MM.1S (cell line): ENCODE results near the gene INCA1.

Experiments used
- DNase-seq: peaks from one replicate; pipeline ENCODE4 v3.0.0-alpha.2; 2015
- H2AFZ ChIP-seq: fragments of 300-600 bp; sonication (generic); 2 replicates; pipeline ENCODE4 v1.6.0; 2016; ENCODE audit warnings: antibody characterized with exemption, low read length
- H3F3A ChIP-seq: fragments of 300-600 bp; sonication (generic); 2 replicates; pipeline ENCODE4 v1.6.1; 2016; ENCODE audit warnings: mild to moderate bottlenecking, antibody characterized with exemption, low read length, moderate library complexity, mixed read lengths; ENCODE audit not compliant: insufficient read depth
- H3K27ac ChIP-seq: fragments of 300-600 bp; sonication (generic); 2 replicates; pipeline ENCODE4 v1.5.1; 2016; ENCODE audit warnings: mild to moderate bottlenecking, low read length
- H3K27me3 ChIP-seq: fragments of 300-600 bp; sonication (generic); replicated peaks from 2 replicates; pipeline ENCODE4 v1.6.0; 2016; ENCODE audit warnings: low read length; ENCODE audit not compliant: insufficient read depth
- H3K36me3 ChIP-seq: fragments of 300-600 bp; sonication (generic); replicated peaks from 2 replicates; pipeline ENCODE4 v1.6.1; 2016; ENCODE audit warnings: mild to moderate bottlenecking, low read length, mixed read lengths; ENCODE audit not compliant: insufficient read depth
- H3K4me1 ChIP-seq: fragments of 300-600 bp; sonication (generic); 2 replicates; pipeline ENCODE4 v1.6.1; 2016; ENCODE audit warnings: low read length, mixed read lengths
- H3K4me2 ChIP-seq: fragments of 300-600 bp; sonication (generic); 2 replicates; pipeline ENCODE4 v1.6.0; 2016; ENCODE audit warnings: low read depth, low read length
- H3K4me3 ChIP-seq: fragments of 300-600 bp; sonication (generic); 2 replicates; pipeline ENCODE4 v1.5.1; 2016; ENCODE audit warnings: low read length, mixed read lengths
- H3K79me2 ChIP-seq: fragments of 300-600 bp; sonication (generic); 2 replicates; pipeline ENCODE4 v1.6.1; 2016; ENCODE audit warnings: mixed run types, low read length, mixed read lengths
- H3K9ac ChIP-seq: fragments of 300-600 bp; sonication (generic); 2 replicates; pipeline ENCODE4 v1.6.1; 2016; ENCODE audit warnings: low read length, mixed read lengths
- H3K9me2 ChIP-seq: fragments of 300-600 bp; sonication (generic); replicated peaks from 2 replicates; pipeline ENCODE4 v1.6.1; 2016; ENCODE audit warnings: mild to moderate bottlenecking, low read length, mixed read lengths; ENCODE audit not compliant: insufficient read depth
- H3K9me3 ChIP-seq: fragments of 300-600 bp; sonication (generic); replicated peaks from 2 replicates; pipeline ENCODE4 v1.6.1; 2016; ENCODE audit warnings: mild to moderate bottlenecking, low read length, mixed read lengths; ENCODE audit not compliant: insufficient read depth
- H4K20me1 ChIP-seq: fragments of 300-600 bp; sonication (generic); 2 replicates; pipeline ENCODE4 v1.6.1; 2016; ENCODE audit warnings: mild to moderate bottlenecking, low read length, moderate library complexity, mixed read lengths; ENCODE audit not compliant: insufficient read depth
- CTCF ChIP-seq: fragments of 300-600 bp; sonication (generic); IDR thresholded peaks from 2 replicates; pipeline ENCODE4 v1.5.1; 2016; ENCODE audit warnings: antibody characterized with exemption, low read length, mixed read lengths
- EZH2 ChIP-seq: fragments of 300-600 bp; sonication (generic); optimal IDR thresholded peaks from 2 replicates; pipeline ENCODE3; 2017; ENCODE audit warnings: low read depth, mild to moderate bottlenecking, antibody characterized with exemption, low read length, mixed read lengths
- EZH2phosphoT487 ChIP-seq: fragments of 300-600 bp; sonication (generic); IDR thresholded peaks from 2 replicates; pipeline ENCODE4 v1.6.1; 2018; ENCODE audit warnings: antibody characterized with exemption, low read length

Gene INCA1

DNA sequence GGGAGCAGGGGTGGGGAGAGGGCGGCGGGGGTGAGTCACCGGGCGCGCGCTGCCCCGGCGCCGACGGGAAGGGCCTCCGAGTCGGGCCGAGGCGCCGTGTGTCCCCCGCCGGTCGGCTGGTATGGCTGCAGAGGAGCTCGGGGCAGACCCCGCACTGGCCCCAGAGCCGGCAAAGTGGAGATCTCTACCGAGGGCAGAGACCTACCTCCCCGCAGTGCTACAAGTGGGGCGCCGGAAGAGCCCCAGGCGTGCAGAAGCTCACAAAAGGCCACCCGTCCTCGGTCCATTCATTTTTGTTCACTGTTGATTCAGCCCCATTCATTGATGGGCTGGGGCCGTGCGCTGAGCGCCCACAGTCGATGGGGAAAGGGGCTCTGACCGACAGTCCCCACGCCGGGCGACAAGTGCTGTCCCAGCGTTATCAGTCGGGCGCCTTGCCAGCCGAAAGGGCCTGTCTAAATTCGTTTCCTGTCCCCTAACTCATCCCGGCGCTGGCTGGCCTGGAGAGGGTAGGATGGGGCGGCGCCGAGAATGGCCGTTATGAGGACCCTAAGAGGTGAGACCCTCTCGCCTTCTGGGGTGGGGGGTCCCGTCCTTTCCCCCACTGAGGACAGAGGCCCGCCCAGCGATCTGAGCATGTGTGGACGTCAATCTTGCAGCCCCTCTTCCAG, 47.1 kb downstream of the INCA1 start:
- Histone ChIP-seq H3K9me2 (no peaks in the 10 kb centered on the region), H3K36me3 (no peaks in the 10 kb centered on the region), H3K9ac (peak overlapping the region; percentile 99), H3K9me3 (no peaks in the 10 kb centered on the region), H3K4me2 (peak overlapping the region; percentile 97), H3K27me3 (no peaks in the 10 kb centered on the region), H2AFZ (peak overlapping the region; percentile 83), H3K4me3 (peak overlapping the region; percentile 81), H4K20me1 (peaks cover 18% of the 10 kb centered on the region), H3K27ac (peak overlapping the region; percentile 100), H3K4me1 (peaks cover 27% of the 10 kb centered on the region), H3K79me2 (peaks cover 37% of the 10 kb centered on the region), H3F3A (peaks cover 45% of the 10 kb centered on the region)
- peak; percentile 52 for DNase-seq
- TF ChIP-seq EZH2phosphoT487, result no peak
- TF ChIP-seq EZH2, result no peak
- TF ChIP-seq CTCF, result no peak

- Histone ChIP-seq H3K4me3 (peak overlapping the region; percentile 99), H3F3A (peaks cover 52% of the 10 kb centered on the region), H3K27me3 (no peaks in the 10 kb centered on the region)
Measured at GRCh38 chr17:4949321-4950074, 47.8 kb downstream of the INCA1 start.

GRCh38 chr17:4948931-4949320, 48.4 kb downstream of the INCA1 start:
- Histone ChIP-seq H3K36me3 (no peaks in the 10 kb centered on the region), H3K9me2 (no peaks in the 10 kb centered on the region), H3K4me3 (peak overlapping the region; percentile 99), H3K27me3 (no peaks in the 10 kb centered on the region), H3K4me1 (peaks cover 39% of the 10 kb centered on the region), H3K27ac (peak overlapping the region; percentile 100), H2AFZ (peak overlapping the region; percentile 74), H3F3A (peaks cover 58% of the 10 kb centered on the region), H4K20me1 (peaks cover 28% of the 10 kb centered on the region), H3K79me2 (peaks cover 50% of the 10 kb centered on the region), H3K9ac (peak overlapping the region; percentile 99), H3K9me3 (no peaks in the 10 kb centered on the region), H3K4me2 (peak overlapping the region; percentile 94)
- peak; percentile 90 for DNase-seq
- TF ChIP-seq EZH2 (no peak), EZH2phosphoT487 (no peak), CTCF (no peak)

More at GRCh38 chr17:4949321-4950074, 47.8 kb downstream of the INCA1 start:
- Histone ChIP-seq H3K36me3 (no peaks in the 10 kb centered on the region), H3K9me3 (no peaks in the 10 kb centered on the region), H4K20me1 (peaks cover 24% of the 10 kb centered on the region), H3K27ac (peak overlapping the region; percentile 100), H3K4me1 (peaks cover 34% of the 10 kb centered on the region), H3K4me2 (peak overlapping the region; percentile 94), H2AFZ (peak overlapping the region; percentile 80), H3K9me2 (no peaks in the 10 kb centered on the region), H3K79me2 (peaks cover 44% of the 10 kb centered on the region), H3K9ac (peak overlapping the region; percentile 99)
- DNase-seq, result peak; percentile 97
- no peak for TF ChIP-seq EZH2phosphoT487
- TF ChIP-seq CTCF, result no peak
- TF ChIP-seq EZH2, result no peak
